ENCODE data around the gene NDEL1.
A peak's percentile ranks its signal among the peaks of the same experiment; 100 is the strongest.
"Not testable (repeated sequence)": the region's sequence is repeated elsewhere in the genome, so short reads cannot be mapped to it uniquely, and the experiment has no call there.

The NDEL1 gene, protein sequence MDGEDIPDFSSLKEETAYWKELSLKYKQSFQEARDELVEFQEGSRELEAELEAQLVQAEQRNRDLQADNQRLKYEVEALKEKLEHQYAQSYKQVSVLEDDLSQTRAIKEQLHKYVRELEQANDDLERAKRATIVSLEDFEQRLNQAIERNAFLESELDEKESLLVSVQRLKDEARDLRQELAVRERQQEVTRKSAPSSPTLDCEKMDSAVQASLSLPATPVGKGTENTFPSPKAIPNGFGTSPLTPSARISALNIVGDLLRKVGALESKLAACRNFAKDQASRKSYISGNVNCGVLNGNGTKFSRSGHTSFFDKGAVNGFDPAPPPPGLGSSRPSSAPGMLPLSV

DNA sequence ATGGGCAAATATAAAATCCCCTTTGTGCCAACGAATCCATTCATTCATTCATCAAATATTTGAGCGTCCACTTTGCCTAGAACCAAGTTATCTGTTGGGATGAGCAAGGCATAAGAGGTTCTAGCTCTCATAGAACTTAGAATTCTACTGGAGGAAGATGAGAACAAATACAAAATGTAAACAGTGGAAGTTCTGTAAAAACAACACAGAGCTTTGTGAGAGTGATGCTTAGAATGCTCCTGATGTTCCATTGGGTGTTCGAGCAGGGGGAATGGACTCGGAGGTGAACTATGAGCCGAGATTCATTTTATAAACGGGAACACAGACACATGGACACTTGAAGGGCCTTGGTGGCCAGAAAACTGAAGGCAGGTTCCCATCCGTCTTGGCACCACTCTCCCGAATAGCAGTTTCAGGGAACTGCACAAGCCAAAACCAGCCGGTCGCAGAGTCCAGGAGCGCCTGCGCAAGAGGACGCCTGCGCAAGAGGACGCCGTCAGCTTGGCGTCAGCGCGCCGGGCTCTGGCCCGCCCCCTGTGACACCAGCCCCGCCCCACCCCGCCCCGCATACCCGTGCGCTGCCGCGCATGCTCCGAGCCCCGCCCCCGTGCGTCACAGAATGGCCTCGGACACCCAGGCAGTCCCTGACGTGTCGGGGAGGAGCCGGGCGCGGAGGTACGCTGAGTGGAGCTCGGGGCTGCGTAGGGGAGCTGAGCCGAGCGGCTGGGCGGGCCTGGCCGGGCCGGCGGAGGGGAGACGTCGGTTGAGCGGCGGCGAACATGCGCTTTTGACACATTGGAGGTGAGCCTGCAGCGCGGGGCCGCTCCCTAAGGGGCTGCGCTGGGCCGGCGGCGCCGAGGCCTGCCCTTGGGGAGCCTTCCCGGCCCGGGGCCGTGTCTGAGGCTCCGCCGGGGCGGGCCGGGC is at the start of gene NDEL1:
Gene NDEL1, plus strand, starts transcription at position 640 of the 924 bp plus-strand sequence. CDS start 8,388 bp downstream, outside the sequence.
- DNase-seq, result peak; percentile 98

DNA sequence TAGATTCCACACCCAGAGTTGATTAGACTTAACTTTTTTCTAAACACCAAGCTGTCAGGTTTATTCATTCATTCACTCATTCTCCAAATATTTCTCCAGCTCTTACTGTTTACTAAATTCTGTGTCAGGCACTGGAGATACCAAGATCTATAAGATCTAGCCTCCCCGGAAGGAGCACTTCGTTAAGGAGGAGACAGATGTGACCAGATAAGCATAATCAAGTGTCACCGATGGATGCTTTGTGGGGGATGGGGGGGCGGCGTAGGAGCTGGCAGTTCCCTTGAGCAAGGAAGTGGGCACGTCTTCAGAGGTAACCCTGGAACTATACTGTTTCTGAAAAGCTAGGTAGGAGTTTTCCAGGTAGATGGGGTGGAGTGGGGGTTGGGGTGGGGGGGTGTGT is 48.8 kb upstream of the NDEL1 start:
- no peak for DNase-seq

DNA sequence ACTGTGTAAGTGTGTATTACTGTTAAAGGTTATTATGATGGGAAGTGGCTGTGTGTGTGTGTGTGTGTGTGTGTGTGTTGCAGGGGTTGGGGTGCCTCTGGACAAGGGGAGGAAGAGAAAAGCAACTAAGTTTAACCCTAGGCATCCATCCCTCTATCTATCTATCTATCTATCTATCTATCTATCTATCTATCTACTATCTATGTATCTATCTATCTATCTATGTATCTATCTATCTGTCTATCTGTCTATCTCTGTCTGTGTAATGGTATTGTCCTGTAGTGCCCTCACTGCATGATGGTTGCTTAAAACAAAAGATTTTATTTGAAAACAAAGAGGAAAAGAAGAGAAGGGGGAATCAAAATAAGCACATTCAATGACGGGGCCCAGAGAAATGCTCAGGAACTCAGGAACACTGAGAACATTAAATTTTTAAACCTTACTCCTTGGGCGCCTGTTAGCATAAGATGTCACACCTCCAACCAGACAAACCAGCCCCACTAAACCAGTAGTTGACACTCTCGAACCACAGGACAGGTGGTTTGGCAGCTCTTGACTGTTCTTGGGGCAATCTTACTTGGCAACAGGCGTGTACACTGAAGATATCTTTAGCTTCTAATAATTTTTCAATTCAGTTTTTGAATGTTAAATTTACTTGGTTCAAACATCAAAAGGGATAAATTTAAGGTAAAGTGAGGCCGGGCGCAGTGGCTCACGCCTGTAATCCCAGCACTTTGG is 47.6 kb upstream of the NDEL1 start:
- peak; percentile 40 for DNase-seq

DNA sequence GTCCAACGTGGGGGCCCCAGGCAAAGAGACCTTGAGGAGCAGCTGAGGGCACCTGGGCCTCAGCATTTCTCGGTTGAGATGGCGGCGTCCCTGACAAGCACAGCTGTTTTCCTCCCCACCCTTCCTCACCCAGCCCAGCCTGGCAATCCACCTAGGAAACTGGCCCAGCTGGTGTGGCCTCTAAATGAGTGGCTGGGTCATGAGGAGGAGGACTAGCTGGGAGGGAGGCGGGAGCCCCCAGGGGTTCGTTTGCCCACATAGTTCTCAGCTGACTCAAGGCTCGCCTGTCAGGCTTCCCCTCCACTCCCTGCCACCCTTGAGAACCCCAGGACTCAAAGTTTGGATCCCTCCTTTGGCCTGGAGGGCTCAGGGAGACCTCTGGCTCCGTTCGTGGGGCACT is 44.0 kb upstream of the NDEL1 start:
- DNase-seq, result no peak

DNA sequence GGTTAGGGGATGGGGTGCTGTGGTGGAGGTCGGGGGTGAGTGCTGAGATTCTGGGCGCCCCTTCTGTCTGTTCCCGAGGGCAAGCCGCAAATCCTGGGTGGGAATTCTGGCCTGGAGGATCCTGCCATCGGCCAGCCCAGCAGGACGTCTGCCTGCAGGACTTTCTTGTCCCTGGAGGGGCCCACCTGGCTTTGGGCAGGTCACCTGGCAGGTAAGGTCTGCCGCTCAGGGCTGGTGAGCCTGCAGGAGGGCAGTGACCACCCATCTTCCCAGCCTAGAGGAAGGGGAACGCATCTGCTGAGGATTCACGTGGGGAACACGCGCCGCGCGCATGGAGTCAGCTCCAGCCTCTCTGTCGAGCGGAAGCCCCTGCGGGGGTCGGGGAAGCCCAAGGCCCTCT is 43.4 kb upstream of the NDEL1 start:
- no peak for DNase-seq

DNA sequence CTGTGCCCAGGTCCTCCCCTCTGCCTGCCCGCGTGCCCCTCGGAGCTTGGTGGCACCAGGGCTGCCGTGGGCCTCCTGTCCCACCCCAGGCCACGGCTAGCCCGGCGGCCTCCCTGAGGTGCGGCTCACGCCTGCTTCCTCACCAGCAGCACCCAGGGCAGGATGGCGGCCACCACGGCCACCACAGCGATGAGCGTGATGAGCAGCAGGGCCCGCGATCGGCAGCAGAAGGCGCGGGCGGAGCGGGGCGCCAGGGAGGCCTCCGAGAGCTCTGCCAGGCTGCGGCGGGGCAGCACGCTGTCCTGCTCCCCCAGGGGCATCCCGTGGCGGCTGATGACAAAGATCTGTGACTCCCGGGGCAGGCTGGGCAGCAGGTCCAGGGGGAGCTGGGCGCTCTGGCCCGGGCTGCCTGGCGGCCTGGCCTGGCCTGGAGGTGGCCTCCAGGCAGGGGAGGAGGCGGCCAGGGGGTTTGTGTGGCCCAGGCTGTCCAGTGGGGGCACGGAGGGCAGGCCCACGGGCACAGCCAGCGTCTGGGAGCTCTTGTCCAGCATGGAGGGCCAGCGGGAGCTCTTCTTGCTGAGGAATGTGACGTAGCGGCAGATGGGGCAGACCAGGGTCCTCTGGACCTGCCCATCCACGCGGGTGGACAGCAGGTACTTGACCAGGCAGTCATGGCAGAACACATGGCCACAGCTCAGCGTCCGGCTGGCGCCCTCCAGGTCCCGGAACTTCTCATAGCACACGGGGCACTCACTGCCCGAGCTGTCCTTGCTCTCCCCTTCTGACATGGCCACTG is 42.8 kb upstream of the NDEL1 start:
- DNase-seq, result no peak

DNA sequence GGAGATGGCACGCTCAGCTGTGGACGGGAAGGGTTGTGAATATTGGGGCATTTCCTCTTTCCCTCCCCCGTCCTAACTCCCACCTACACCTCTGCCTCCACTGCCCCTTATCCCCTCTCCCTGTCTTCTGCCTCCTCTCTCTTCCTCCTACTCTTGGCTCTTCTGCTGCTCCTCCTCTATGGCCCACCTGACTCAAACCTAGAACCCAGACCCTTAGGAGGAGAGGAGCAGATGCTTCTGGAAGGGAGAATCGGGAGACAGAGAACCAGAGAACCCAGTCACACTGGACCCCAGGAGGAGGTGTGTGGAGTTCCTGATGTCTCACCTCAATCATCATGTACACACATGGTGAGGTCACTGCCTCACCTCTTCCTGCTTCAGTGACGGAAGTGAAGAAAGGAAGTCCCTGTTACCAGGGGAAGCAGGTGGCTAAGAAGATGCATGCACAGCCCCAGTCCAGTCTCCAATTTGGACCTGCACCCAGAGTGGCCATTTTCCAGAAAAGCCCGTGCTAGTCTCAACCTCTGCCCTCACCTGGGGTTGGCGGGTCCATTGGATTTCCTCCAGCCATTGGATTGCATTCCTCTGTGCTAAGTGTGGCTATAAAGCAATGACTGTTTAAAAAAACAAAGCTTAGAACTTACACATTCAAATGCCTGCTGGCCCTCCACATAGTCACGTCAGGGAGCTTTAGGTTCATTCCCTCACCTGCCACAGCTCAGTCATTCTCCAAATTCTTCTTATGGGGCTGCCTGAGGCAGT is 42.0 kb upstream of the NDEL1 start:
- DNase-seq, result peak; percentile 69

DNA sequence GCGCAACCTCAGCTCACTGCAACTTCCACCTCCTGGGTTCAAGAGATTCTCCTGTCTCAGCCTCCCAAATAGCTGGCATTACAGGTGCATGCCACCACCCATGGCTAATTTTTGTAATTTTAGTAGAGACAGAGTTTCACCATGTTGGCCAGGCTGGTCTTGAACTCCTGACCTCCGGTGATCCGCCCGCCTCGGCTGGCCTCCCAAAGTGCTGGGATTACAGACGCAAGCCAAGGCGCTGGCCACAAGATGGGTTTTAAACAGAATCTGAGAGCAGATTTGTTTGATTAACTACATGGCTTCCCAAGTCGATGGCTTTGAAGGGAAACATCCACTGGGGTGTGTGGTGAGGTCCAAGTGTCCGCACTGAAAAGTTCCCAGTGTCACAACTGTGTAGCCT is 41.2 kb upstream of the NDEL1 start:
- not testable (repeated sequence) for DNase-seq

DNA sequence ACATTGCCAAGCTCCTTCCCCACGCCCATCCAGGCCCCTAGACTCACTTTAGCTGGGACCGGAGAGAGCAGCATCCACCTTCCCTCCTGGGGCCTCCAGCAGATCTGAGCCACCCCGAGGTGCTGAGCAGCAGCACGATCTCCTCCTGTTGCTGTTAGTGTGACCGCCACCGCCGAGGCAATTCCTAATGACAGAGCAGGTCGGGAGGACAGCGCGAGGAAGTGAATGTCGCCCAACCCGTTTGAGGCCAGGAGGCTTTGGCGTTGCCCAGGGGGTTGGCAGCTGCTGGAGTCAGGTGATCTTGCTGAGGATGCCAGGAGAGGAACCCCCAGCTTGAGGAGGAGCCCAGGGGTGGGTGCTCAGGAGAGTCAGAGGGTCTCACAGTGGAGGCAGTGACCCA is 38.0 kb upstream of the NDEL1 start, which contains the start of gene RNF222:
Gene RNF222, minus strand, starts transcription at position 192 of the 400 bp plus-strand sequence. CDS start 4,366 bp downstream, outside the sequence.
- no peak for DNase-seq

DNA sequence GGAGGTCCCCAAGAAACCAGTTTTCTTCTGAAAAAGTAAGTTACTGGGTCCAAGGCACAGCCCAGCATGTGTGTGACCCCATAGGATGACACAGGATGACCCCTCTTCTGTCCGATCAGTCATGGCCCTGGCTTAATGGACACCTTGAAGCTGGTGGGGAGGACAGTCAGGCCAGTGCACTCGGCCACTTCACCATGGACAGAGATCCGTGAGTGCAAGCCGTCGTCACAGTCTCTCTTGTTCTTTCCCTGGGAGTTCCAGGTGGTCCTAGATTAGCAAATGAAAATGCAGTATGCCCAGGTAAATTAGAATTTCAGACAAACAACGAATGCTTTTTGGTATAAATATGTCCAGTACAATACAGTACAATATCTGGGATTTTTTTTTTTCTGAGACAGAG is 36.7 kb upstream of the NDEL1 start:
- DNase-seq, result no peak

DNA sequence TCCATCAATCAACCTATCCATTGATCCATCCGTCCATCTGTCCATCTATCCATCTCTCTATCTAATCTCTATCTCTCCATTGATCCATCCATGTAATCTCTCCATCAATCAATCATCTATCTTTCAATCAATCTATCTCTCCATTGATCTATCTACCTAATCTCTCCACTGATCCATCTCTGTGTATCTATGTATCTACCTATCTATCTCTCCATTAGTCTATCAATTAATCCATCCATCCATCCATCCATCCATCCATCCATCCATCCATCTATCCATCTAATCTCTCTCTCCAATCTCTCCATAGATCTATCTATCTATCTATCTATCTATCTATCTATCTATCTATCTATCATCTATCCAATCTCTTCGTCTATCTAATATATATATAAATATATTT is 34.6 kb upstream of the NDEL1 start:
- DNase-seq, result no peak

DNA sequence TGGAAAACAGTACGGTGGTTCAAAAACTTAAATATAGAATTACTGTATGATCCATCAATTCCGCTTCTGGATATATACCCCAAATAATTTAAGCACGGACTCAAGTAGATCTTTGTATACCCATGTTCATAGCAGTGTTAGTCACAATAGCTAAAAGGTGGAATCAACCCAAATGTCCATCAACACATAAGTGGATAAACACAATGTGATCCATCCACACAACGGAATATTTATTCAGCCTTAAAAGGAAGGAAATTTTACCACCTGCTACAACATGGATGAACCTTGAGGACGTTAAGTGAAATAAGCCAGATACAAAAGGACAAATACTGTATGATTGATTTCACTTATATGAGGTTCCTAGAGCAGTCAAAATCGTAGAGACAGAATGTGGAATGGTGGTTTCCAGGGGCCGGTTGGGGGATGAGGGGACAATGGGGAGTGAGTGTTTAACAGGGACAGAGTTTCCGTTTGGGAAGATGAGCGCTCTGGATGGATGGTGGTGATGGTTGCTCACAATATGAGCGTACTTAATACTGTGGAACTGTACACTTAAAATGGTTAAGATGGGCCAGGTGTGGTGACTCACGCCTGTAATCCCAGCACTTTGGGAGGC is 32.7 kb upstream of the NDEL1 start:
- no peak for DNase-seq

DNA sequence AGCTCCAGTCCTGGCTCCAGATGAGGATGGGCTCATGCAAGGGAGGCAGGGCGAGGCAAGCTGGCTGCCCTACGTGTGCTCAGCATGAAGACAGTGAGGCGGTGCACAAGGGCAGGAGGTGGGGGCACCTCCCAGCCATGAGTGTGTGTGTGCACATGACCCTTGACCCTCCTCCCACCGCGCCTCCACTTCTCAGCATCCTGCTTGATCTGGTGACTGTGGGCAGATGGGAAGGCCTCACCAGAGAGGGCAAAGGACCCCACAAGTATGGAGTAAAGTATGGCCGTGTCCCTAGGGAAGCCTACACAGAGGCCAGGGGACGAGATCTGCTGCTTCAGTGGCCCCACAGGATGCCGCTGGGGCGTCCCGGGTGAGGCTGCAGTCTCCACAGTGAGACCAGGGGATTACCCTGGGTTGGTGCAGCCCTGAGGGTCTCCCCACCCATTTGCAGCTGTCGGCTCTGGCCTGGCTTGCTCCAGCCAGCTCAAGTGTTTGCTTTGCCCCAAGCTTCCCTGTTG is 30.1 kb upstream of the NDEL1 start:
- DNase-seq, result no peak

DNA sequence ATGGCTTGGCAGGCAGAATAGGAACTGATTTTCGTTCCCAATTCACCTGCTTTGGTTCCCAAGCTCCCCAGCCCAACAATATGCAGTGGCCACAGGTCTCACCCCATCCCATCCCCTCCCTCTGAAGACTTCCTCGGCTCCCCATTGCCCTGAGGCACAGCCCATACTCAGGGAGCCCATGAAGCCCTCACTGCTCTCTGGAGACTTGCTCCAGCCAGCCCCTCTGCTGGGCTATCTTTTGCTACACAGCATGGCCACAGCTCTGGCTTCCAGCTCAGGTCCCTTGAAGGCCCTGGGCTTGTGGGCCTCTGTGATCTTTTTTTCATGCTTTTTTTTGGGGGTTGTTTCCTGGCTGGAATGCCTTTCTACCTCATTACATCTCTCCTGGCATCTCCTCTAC is 29.5 kb upstream of the NDEL1 start:
- DNase-seq, result no peak

DNA sequence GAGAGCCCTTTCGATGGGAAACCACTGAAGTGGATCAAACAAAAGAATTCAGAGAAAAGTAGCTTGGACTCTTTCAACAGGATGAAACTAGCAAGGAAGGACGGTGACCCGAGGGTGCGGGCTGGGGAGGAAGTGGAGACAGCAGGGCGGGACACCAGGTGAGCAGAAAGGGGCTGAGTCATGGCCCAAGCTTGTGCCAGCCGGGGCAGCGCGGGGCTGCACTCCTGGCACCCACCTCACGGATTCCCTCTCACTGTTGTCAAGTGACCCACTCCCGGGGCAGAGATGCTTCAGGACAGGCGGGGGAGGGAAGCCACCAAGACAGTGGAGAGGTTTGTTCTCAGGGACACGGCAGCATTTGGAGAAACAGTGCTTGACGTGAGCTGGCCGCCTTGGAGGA is 27.3 kb upstream of the NDEL1 start:
- DNase-seq, result no peak

DNA sequence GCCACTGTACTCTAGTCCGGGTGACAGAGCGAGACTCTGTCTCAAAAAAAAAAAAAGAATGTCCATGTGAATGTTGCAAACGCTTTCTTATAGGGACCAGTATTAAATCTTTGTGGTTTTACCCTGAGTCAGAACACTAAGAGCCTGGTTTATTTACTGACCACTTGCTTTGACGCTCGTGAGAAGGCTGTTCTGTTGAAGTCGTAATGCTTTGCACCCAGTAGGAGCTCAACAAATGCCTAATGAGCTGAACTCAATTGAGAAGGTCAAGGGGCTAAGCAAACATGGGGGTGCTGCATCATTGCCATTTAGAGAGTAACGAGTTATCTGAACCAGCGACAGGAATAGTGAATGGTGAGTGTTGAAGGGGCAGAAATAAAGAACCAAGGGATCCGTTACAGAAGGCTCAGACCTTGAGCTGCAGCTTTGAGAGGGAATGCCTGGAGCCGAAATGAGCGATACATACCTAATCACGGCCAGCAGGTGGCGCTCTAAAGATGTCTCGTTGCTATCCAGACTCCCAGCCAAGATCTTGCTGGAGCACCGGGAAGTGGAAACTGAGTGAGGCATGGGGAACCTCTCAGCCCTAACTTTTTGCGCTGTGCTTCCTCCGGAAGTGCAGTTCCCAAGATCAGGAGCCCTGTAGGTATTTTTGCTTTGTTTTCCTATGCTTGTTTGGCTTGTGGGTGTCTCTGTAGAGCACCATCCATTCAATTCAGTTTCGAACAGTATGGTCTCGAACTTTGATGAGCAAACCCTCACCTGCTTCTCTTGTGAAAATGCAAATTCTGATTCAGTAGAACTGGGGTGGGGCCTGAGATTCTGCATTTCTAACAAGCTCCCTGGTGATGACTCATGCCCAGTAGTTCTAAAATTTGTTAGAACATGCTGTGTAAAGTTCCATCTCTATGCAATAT is 25.5 kb upstream of the NDEL1 start:
- peak; percentile 68 for DNase-seq

DNA sequence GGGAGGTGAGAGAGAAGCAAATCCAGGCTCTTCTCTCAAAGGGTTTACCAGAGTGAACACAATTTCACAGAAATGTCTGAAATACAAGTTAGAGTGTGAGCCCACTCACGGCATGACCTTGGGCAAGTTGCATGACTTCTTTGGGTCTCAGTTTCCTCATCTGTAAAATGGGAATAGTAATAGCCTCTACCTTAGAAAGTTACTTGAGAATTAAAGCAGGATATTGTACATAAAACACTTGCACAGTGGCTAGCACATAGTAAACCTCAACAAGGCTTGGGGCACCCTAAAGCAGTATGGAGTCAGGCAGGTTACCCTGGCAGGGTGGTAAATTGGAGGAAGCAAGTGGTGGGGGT is 24.8 kb upstream of the NDEL1 start:
- DNase-seq, result no peak

DNA sequence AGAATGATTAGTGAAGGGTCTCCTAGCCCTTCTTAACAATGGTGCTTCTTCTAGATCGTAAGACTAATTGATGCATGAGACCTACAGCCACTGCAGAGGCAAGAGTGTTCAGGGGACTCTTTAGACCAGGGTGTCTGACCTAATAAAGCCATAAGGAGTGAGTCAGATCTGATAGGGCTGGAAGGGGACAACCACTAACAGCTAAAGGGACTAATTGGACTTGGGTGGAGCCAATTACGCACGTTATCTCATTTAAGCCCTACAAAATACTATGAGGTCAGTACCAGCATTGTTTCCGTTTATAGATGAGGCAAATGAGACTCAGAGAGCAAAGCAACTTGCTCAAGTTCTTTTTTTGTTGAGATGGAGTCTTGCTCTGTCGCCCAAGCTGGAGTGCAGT is 23.6 kb upstream of the NDEL1 start:
- DNase-seq, result no peak

DNA sequence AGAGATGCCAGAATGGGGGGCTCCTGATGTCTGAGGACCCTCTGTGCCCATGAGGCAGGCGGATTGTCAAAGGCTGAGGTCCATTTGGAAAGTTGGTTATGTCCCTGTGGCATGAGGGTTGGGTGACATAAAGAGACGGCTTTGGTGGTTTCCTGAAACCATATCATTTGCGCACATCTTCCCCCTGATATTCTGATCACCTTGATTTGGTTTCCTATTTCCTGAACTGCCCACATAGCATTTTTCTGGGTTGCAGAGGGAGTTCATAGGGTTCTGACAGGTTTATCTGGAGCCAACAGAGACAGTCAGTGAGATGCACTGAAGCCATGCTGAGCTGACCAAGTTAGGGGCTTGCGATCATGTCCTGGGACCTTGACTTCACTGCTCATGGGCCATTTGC is 22.4 kb upstream of the NDEL1 start:
- DNase-seq, result no peak

DNA sequence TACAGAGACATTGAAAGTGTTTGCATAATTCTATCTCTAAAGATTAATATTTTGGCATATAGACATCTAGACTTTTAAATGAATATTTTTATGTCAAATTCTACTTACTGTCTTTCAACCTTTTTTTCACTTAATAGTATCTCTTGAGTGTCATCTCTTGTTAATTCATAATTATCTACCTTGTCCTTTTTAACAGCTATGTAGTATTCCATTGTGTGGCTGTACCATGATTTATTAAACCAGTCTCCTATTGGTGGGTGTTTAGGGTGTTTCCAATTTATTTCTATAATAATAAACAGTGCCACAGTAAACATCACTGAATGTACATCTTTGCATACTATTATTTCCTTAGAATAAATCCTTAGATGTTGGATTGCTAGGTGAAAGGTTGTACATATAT is 21.7 kb upstream of the NDEL1 start:
- no peak for DNase-seq

All from CD4-positive, alpha-beta T cell treated with Interleukin-15 for 1 hour (primary cell).